ENCODE measurements around the gene EIF5A2. TPM values are rescaled to one million over a fixed set of nuclear protein-coding genes. Genes with fewer than 3 reads are reported as not detected.

The EIF5A2 gene
- total RNA-seq, 1 donor from 2014 or later = 6.6 TPM

DNA sequence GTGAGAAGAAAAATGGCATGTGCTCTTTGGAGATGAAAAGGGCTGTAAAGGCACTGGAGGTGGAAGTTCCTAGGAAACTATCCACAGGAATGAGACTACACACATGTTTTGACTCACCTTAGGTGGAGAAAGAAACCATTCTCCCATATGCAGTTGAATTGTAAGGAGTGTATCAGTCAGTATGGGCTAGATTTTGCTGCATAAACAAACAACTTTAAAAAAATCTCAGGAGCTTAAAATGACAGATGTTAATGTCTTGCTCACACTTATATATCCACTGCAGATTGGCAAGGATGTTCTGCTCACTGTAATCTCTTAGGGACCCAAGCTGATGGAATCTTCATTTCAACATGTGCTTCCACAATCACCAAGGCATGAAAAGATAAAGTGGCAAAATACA, 64.1 kb downstream of the EIF5A2 start:
- Histone ChIP-seq H3K4me1 (no peaks in the 10 kb centered on the region), H3K27ac (no peak overlapping the region), H3K27me3 (no peaks in the 10 kb centered on the region), H3K4me3 (no peak overlapping the region), H3K36me3 (no peaks in the 10 kb centered on the region), H3K9me3 (no peaks in the 10 kb centered on the region)
- DNase-seq (ENCODE audit: extremely low spot score in 2 of 2) = no peak
- no peak for TF ChIP-seq POLR2A (IDR thresholded peaks at IDR 0.05)
- intact Hi-C loops (cut with DNase I) = no loop called here

DNA sequence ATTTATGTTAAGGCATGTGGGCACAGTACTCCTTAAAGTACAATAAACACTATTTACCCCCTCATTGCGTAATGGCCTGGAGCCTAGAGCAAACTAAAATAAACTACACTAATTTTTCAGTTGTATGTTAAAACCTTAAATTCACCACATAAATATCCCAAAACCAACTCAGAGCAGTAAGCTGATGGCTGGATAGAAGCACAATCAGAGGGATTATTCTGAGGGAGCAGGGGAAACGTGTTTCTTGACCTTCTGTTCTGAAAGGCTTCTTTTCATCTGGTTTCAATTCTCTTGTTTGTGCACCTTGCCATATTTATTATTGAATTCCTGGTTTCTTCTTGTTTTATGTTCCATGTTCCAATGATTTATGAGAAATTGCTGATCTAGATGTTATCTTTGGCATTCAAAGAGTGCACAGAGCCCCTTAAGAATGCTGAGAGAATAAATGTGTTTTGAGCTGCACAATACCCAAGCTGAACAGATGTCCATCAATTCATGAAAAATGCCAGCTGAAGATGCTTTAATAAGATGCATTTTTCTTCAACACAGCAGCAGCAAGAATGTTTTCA, 68.1 kb downstream of the EIF5A2 start:
- DNase-seq (ENCODE audit: extremely low spot score in 2 of 2) = no peak
- intact Hi-C loops (cut with DNase I) = no loop called here
- H3K9me3 ChIP-seq = no peaks in the 10 kb centered on the region
- H3K27me3 ChIP-seq = no peaks in the 10 kb centered on the region
- no peak overlapping the region for H3K4me3 ChIP-seq
- H3K4me1 ChIP-seq = no peaks in the 10 kb centered on the region
- TF ChIP-seq POLR2AphosphoS5 (IDR thresholded peaks at IDR 0.05; ENCODE audit: insufficient read depth in 1 of 2, low read depth in 1 of 2) (no peak), POLR2A (IDR thresholded peaks at IDR 0.05) (no peak)
- TF ChIP-seq, protein P1, sequence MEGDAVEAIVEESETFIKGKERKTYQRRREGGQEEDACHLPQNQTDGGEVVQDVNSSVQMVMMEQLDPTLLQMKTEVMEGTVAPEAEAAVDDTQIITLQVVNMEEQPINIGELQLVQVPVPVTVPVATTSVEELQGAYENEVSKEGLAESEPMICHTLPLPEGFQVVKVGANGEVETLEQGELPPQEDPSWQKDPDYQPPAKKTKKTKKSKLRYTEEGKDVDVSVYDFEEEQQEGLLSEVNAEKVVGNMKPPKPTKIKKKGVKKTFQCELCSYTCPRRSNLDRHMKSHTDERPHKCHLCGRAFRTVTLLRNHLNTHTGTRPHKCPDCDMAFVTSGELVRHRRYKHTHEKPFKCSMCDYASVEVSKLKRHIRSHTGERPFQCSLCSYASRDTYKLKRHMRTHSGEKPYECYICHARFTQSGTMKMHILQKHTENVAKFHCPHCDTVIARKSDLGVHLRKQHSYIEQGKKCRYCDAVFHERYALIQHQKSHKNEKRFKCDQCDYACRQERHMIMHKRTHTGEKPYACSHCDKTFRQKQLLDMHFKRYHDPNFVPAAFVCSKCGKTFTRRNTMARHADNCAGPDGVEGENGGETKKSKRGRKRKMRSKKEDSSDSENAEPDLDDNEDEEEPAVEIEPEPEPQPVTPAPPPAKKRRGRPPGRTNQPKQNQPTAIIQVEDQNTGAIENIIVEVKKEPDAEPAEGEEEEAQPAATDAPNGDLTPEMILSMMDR (IDR thresholded peaks at IDR 0.05) = no peak
- H3K27ac ChIP-seq = no peak overlapping the region
- no peaks in the 10 kb centered on the region for H3K36me3 ChIP-seq

DNA sequence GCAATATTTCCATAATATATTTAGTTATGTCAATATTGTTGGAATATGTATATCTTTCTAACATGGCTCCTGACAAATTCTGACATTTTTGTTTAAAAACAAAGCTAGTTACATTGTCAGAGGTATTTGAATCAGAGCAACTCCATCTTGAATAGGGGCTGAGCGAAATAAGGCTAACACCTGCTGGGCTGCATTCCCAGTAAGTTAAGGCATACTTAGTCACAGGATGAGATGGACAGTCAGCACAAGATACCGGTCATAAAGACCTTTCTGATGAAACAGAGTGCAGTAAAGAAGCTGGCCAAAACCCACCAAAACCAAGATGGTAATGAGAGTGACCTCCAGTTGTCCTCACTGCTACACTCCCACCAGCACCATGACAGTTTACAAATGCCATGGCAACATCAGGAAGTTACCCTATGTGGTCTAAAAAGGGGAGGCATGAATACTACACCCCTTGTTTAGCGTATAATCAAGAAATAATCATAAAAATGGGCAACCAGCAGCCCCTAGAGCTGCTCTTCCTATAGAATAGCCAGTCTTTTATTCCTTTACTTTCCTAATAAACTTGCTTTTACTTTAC, 68.8 kb downstream of the EIF5A2 start:
- H3K27ac ChIP-seq = no peak overlapping the region
- no peak overlapping the region for H3K4me3 ChIP-seq
- no peaks in the 10 kb centered on the region for H3K9me3 ChIP-seq
- no peaks in the 10 kb centered on the region for H3K36me3 ChIP-seq
- no peaks in the 10 kb centered on the region for H3K4me1 ChIP-seq
- DNase-seq (ENCODE audit: extremely low spot score in 2 of 2) = no peak
- intact Hi-C loops (cut with DNase I) = no loop called here
- TF ChIP-seq POLR2AphosphoS5 (IDR thresholded peaks at IDR 0.05; ENCODE audit: insufficient read depth in 1 of 2, low read depth in 1 of 2) (no peak), POLR2A (IDR thresholded peaks at IDR 0.05) (no peak)
- TF ChIP-seq, protein P1 (IDR thresholded peaks at IDR 0.05) = no peak
- no peaks in the 10 kb centered on the region for H3K27me3 ChIP-seq

Other genes starting within 250 kb of the EIF5A2 start
- 36.1 TPM for gene RPL22L1, start 38.4 kb downstream of the EIF5A2 start, total RNA-seq
- not detected for gene SLC2A2, start 118.1 kb upstream of the EIF5A2 start, total RNA-seq

All from vagina (tissue), 2 donors.